GM23338 (cell line): ENCODE data around the gene SLC10A2. TPM values are rescaled to one million over a fixed set of nuclear protein-coding genes. Genes with fewer than 3 reads are reported as not detected.

ENCODE experiments used
- ATAC-seq: fragments of 200-7000 bp; cut with Tn5 transposase; 3 replicates; pipeline ENCODE4 v1.9.1; 2020
- DNase-seq: peaks from one replicate; pipeline ENCODE4 v3.0.0-alpha.2; 2015; ENCODE audit warnings: low spot score
- H2AFZ ChIP-seq: fragments of 200-600 bp; sonication (generic); 2 replicates; pipeline ENCODE4 v1.8.0; 2016; ENCODE audit warnings: antibody characterized with exemption, mild to moderate bottlenecking, moderate library complexity
- H3F3A ChIP-seq: fragments of 200-600 bp; sonication (generic); replicated peaks from 2 replicates; pipeline ENCODE4 v1.8.0; 2017; ENCODE audit warnings: antibody characterized with exemption, mixed run types, low read depth
- H3K27ac ChIP-seq: fragments of 200-600 bp; sonication (generic); 2 replicates; pipeline ENCODE4 v1.6.1; 2016; ENCODE audit warnings: low read depth
- H3K27me3 ChIP-seq: fragments of 200-600 bp; sonication (generic); 2 replicates; pipeline ENCODE4 v1.8.0; 2016; ENCODE audit warnings: mild to moderate bottlenecking, mixed run types, moderate library complexity; ENCODE audit not compliant: insufficient read depth
- H3K36me3 ChIP-seq: fragments of 200-600 bp; sonication (generic); 2 replicates; pipeline ENCODE4 v1.8.0; 2016; ENCODE audit warnings: mild to moderate bottlenecking; ENCODE audit not compliant: insufficient read depth
- H3K4me1 ChIP-seq: fragments of 200-600 bp; sonication (generic); 2 replicates; pipeline ENCODE4 v1.8.0; 2016; ENCODE audit warnings: mild to moderate bottlenecking, moderate library complexity; ENCODE audit not compliant: insufficient read depth
- H3K4me2 ChIP-seq: fragments of 200-600 bp; sonication (generic); 2 replicates; pipeline ENCODE4 v1.7.1; 2017; ENCODE audit warnings: mixed run types
- H3K4me3 ChIP-seq: fragments of 200-600 bp; sonication (generic); 2 replicates; pipeline ENCODE4 v1.6.1; 2016; ENCODE audit warnings: mixed run types
- H3K79me2 ChIP-seq: fragments of 200-600 bp; sonication (generic); replicated peaks from 2 replicates; pipeline ENCODE4 v1.8.0; 2017; ENCODE audit warnings: mild to moderate bottlenecking; ENCODE audit not compliant: insufficient read depth
- H3K9me2 ChIP-seq: fragments of 200-600 bp; sonication (generic); 2 replicates; pipeline ENCODE4 v1.8.0; 2017; ENCODE audit not compliant: insufficient read depth
- H4K20me1 ChIP-seq: fragments of 200-600 bp; sonication (generic); replicated peaks from 2 replicates; pipeline ENCODE4 v1.8.0; 2017; ENCODE audit warnings: mild to moderate bottlenecking; ENCODE audit not compliant: insufficient read depth
- H3K27ac Mint-ChIP-seq: 2 replicates; pipeline ENCODE4 v1.8.0; 2020; ENCODE audit warnings: inconsistent platforms, mild to moderate bottlenecking, moderate library complexity, mixed read lengths
- H3K27me3 Mint-ChIP-seq: 3 replicates; pipeline ENCODE4 v1.8.0; 2022; ENCODE audit warnings: low read depth, mild to moderate bottlenecking, moderate library complexity, mixed read lengths, inconsistent platforms; ENCODE audit not compliant: insufficient read depth, poor library complexity
- H3K36me3 Mint-ChIP-seq: 3 replicates; pipeline ENCODE4 v1.8.0; 2021; ENCODE audit warnings: low read depth, mild to moderate bottlenecking, inconsistent platforms, moderate library complexity, mixed read lengths
- H3K4me1 Mint-ChIP-seq: 3 replicates; pipeline ENCODE4 v1.8.0; 2020; ENCODE audit warnings: mild to moderate bottlenecking, inconsistent platforms, mixed read lengths
- H3K4me3 Mint-ChIP-seq: 3 replicates; pipeline ENCODE4 v1.8.0; 2021; ENCODE audit warnings: moderate library complexity, mild to moderate bottlenecking, inconsistent platforms, mixed read lengths
- H3K9me3 Mint-ChIP-seq: 3 replicates; pipeline ENCODE4 v1.8.0; 2020; ENCODE audit warnings: moderate library complexity, mild to moderate bottlenecking, inconsistent platforms, mixed read lengths
- CREB1 ChIP-seq: fragments of 250-450 bp; sonication (Bioruptor Pico); IDR thresholded peaks from 2 replicates; pipeline ENCODE4 v1.5.0; 2020; ENCODE audit warnings: low read depth, mild to moderate bottlenecking, moderate library complexity
- EZH2 ChIP-seq: fragments of 200-600 bp; sonication (generic); IDR thresholded peaks from one replicate; pipeline ENCODE4 v1.8.0; 2017; ENCODE audit warnings: antibody characterized with exemption, mild to moderate bottlenecking, low read depth; ENCODE audit not compliant: unreplicated experiment
- EZH2phosphoT487 ChIP-seq: fragments of 200-600 bp; sonication (generic); IDR thresholded peaks from one replicate; pipeline ENCODE4 v1.8.1; 2018; ENCODE audit warnings: antibody characterized with exemption; ENCODE audit not compliant: unreplicated experiment
- JUNB ChIP-seq: IDR thresholded peaks from one replicate; pipeline ENCODE4 v1.6.1; 2016; ENCODE audit warnings: antibody characterized with exemption; ENCODE audit not compliant: unreplicated experiment
- NANOG ChIP-seq: IDR thresholded peaks from 2 replicates; pipeline ENCODE4 v1.6.1; 2016; ENCODE audit warnings: antibody characterized with exemption, borderline replicate concordance
- POLR2AphosphoS5 ChIP-seq: IDR thresholded peaks from 2 replicates; pipeline ENCODE4 v1.6.1; 2016; ENCODE audit warnings: antibody characterized with exemption, low read depth
- STAT1 ChIP-seq: IDR thresholded peaks from one replicate; pipeline ENCODE4 v1.6.1; 2016; ENCODE audit warnings: antibody characterized with exemption; ENCODE audit not compliant: unreplicated experiment
- ZNF331 ChIP-seq: fragments of 250-450 bp; sonication (Bioruptor Pico); IDR thresholded peaks from 2 replicates; pipeline ENCODE4 v1.5.0; 2020; ENCODE audit warnings: low read depth, mild to moderate bottlenecking, moderate library complexity
- ZNF462 ChIP-seq: fragments of 250-450 bp; sonication (Bioruptor Pico); IDR thresholded peaks from 2 replicates; pipeline ENCODE4 v1.5.0; 2020; ENCODE audit warnings: mild to moderate bottlenecking, moderate library complexity
- polyA plus RNA-seq: library from polyadenylated mRNA; unstranded; fragments of >200 nt; fragmentation: Nextera tagmentation; extraction: Ambion mirVana; gene quantifications from 2 replicates; pipeline ENCODE4 v1.2.1, GENCODE V29; 2016
- total RNA-seq: library from RNA; depleted of rRNA; stranded (reverse); fragments of >200 nt; shearing (Covaris generic); gene quantifications from 2 replicates; pipeline ENCODE4 v1.2.3, GENCODE V29; 2014
- TF ChIP-seq, protein P1 (sequence below): IDR thresholded peaks from one replicate; pipeline ENCODE4 v1.6.1; 2018; ENCODE audit warnings: antibody characterized with exemption; ENCODE audit not compliant: unreplicated experiment
- TF ChIP-seq, protein P2 (sequence below), 2 experiments: fragments of 200-600 bp in 1 of 2; sonication (generic) in 1 of 2; conservative IDR thresholded peaks; 2 replicates each; pipeline versions ENCODE4 v1.5.1 to v1.6.1; 2016 to 2017; ENCODE audit warnings: antibody characterized with exemption in 2 of 2, low read depth in 2 of 2, mild to moderate bottlenecking in 2 of 2, moderate library complexity in 1 of 2
- TF ChIP-seq, protein P3 (sequence below): IDR thresholded peaks from 2 replicates; pipeline ENCODE4 v1.6.1; 2016; ENCODE audit warnings: antibody characterized with exemption

SLC10A2 gene
- total and polyA plus RNA-seq, 2 experiments from 2014 or later: not detected

DNA sequence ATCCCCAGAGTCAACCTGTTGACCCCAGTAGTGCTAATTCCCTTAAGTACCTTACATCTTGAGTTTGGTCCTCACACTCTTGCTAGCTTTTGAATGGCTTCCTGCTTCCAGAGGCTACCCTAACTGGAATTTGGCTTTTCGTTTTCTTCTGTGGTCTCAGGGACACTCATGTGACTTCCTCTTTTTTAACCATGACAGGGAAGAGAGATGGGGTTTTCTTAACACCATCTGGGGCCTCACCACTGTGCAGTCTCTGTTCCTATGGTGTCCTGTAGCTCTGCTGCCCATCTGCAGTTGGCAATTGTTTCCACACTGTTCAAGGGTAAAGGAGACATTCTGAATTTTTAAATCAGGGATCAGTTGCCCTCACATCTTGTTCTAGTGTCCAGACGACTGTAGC is 66.7 kb downstream of the SLC10A2 start:
- TF ChIP-seq ZNF331: no peak
- TF ChIP-seq, protein P1, sequence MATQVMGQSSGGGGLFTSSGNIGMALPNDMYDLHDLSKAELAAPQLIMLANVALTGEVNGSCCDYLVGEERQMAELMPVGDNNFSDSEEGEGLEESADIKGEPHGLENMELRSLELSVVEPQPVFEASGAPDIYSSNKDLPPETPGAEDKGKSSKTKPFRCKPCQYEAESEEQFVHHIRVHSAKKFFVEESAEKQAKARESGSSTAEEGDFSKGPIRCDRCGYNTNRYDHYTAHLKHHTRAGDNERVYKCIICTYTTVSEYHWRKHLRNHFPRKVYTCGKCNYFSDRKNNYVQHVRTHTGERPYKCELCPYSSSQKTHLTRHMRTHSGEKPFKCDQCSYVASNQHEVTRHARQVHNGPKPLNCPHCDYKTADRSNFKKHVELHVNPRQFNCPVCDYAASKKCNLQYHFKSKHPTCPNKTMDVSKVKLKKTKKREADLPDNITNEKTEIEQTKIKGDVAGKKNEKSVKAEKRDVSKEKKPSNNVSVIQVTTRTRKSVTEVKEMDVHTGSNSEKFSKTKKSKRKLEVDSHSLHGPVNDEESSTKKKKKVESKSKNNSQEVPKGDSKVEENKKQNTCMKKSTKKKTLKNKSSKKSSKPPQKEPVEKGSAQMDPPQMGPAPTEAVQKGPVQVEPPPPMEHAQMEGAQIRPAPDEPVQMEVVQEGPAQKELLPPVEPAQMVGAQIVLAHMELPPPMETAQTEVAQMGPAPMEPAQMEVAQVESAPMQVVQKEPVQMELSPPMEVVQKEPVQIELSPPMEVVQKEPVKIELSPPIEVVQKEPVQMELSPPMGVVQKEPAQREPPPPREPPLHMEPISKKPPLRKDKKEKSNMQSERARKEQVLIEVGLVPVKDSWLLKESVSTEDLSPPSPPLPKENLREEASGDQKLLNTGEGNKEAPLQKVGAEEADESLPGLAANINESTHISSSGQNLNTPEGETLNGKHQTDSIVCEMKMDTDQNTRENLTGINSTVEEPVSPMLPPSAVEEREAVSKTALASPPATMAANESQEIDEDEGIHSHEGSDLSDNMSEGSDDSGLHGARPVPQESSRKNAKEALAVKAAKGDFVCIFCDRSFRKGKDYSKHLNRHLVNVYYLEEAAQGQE: no peak
- no peak for TF ChIP-seq EZH2
- TF ChIP-seq CREB1 (CRISPR knock-in tag): no peak
- TF ChIP-seq, protein P2, sequence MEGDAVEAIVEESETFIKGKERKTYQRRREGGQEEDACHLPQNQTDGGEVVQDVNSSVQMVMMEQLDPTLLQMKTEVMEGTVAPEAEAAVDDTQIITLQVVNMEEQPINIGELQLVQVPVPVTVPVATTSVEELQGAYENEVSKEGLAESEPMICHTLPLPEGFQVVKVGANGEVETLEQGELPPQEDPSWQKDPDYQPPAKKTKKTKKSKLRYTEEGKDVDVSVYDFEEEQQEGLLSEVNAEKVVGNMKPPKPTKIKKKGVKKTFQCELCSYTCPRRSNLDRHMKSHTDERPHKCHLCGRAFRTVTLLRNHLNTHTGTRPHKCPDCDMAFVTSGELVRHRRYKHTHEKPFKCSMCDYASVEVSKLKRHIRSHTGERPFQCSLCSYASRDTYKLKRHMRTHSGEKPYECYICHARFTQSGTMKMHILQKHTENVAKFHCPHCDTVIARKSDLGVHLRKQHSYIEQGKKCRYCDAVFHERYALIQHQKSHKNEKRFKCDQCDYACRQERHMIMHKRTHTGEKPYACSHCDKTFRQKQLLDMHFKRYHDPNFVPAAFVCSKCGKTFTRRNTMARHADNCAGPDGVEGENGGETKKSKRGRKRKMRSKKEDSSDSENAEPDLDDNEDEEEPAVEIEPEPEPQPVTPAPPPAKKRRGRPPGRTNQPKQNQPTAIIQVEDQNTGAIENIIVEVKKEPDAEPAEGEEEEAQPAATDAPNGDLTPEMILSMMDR (conservative IDR thresholded peaks at IDR 0.05; ENCODE audit: low read depth in 2 of 2): no peak
- no peak for TF ChIP-seq JUNB
- TF ChIP-seq EZH2phosphoT487: no peak
- TF ChIP-seq STAT1: no peak
- TF ChIP-seq POLR2AphosphoS5: no peak
- TF ChIP-seq ZNF462 (CRISPR knock-in tag): no peak
- TF ChIP-seq NANOG: no peak
- TF ChIP-seq, protein P3, sequence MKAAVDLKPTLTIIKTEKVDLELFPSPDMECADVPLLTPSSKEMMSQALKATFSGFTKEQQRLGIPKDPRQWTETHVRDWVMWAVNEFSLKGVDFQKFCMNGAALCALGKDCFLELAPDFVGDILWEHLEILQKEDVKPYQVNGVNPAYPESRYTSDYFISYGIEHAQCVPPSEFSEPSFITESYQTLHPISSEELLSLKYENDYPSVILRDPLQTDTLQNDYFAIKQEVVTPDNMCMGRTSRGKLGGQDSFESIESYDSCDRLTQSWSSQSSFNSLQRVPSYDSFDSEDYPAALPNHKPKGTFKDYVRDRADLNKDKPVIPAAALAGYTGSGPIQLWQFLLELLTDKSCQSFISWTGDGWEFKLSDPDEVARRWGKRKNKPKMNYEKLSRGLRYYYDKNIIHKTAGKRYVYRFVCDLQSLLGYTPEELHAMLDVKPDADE: no peak
- ATAC-seq (no peak), DNase-seq (no peak)
- Histone ChIP-seq H3K4me3 (no peak overlapping the region), H4K20me1 (no peaks in the 10 kb centered on the region), H3K4me2 (no peak overlapping the region), H3K27me3 (no peaks in the 10 kb centered on the region), H3K27ac (no peak overlapping the region), H3K79me2 (no peaks in the 10 kb centered on the region), H3K4me1 (no peaks in the 10 kb centered on the region), H3F3A (no peaks in the 10 kb centered on the region), H3K9me2 (peaks cover 12% of the 10 kb centered on the region; the same call in 1 of the 2 replicates), H3K36me3 (no peaks in the 10 kb centered on the region), H2AFZ (no peak overlapping the region)
- Mint-ChIP-seq H3K9me3 (peaks cover 19% of the 10 kb centered on the region), H3K36me3 (peaks cover 12% of the 10 kb centered on the region), H3K27ac (no peak overlapping the region), H3K4me3 (no peak overlapping the region), H3K4me1 (no peaks in the 10 kb centered on the region; the same call in 2 of the 3 replicates), H3K27me3 (no peaks in the 10 kb centered on the region)
